DOHH2 (cell line): ENCODE data around the gene PKD1.

Experiments used
- H3F3A ChIP-seq: fragments of 200-600 bp; sonication (generic), shearing (Covaris generic); 2 replicates; pipeline ENCODE4 v1.6.0; 2016; ENCODE audit warnings: antibody characterized with exemption, mild to moderate bottlenecking; ENCODE audit not compliant: control insufficient read depth, insufficient read depth
- H3K27ac ChIP-seq: fragments of 200-600 bp; sonication (generic); 2 replicates; pipeline ENCODE4 v1.5.1; 2014; ENCODE audit warnings: low read depth, mild to moderate bottlenecking, low read length, moderate library complexity
- H3K27me3 ChIP-seq: fragments of 200-600 bp; sonication (generic); 2 replicates; pipeline ENCODE4 v1.6.1; 2014; ENCODE audit warnings: mild to moderate bottlenecking, low read length, mixed read lengths; ENCODE audit not compliant: control insufficient read depth
- H3K36me3 ChIP-seq: fragments of 200-600 bp; sonication (generic); 2 replicates; pipeline ENCODE4 v1.6.1; 2014; ENCODE audit warnings: mild to moderate bottlenecking, low read length, moderate library complexity, mixed read lengths; ENCODE audit not compliant: control insufficient read depth
- H3K4me1 ChIP-seq: fragments of 200-600 bp; sonication (generic); 2 replicates; pipeline ENCODE4 v1.6.1; 2014; ENCODE audit warnings: mild to moderate bottlenecking, low read length, mixed read lengths; ENCODE audit not compliant: control insufficient read depth
- H3K4me2 ChIP-seq: fragments of 200-600 bp; sonication (generic); 2 replicates; pipeline ENCODE4 v1.6.0; 2014; ENCODE audit warnings: mild to moderate bottlenecking, low read length, moderate library complexity
- H3K4me3 ChIP-seq: fragments of 200-600 bp; sonication (generic); 2 replicates; pipeline ENCODE4 v1.5.1; 2014; ENCODE audit warnings: mild to moderate bottlenecking, low read length, mixed read lengths
- H3K79me2 ChIP-seq: fragments of 200-600 bp; sonication (generic); 2 replicates; pipeline ENCODE4 v1.6.1; 2014; ENCODE audit warnings: mild to moderate bottlenecking, low read length, mixed read lengths; ENCODE audit not compliant: control insufficient read depth
- H3K9me2 ChIP-seq: fragments of 200-600 bp; sonication (generic); replicated peaks from 2 replicates; pipeline ENCODE4 v1.6.1; 2014; ENCODE audit warnings: mild to moderate bottlenecking, low read length, mixed read lengths; ENCODE audit not compliant: control insufficient read depth
- H3K9me3 ChIP-seq: fragments of 200-600 bp; sonication (generic); 2 replicates; pipeline ENCODE4 v1.6.1; 2014; ENCODE audit warnings: antibody characterized with exemption, low read length, mixed read lengths; ENCODE audit not compliant: control insufficient read depth, insufficient read depth
- H4K20me1 ChIP-seq: fragments of 200-600 bp; sonication (generic); 2 replicates; pipeline ENCODE4 v1.6.0; 2014; ENCODE audit warnings: low read depth, mild to moderate bottlenecking, antibody characterized with exemption, low read length, moderate library complexity; ENCODE audit not compliant: control insufficient read depth, insufficient read depth
- CTCF ChIP-seq: fragments of 200-600 bp; sonication (generic); IDR thresholded peaks from one replicate; pipeline ENCODE4 v1.5.1; 2014; ENCODE audit warnings: antibody characterized with exemption, mild to moderate bottlenecking, low read depth, low read length; ENCODE audit not compliant: poor library complexity, severe bottlenecking
- EZH2phosphoT487 ChIP-seq: fragments of 200-600 bp; sonication (generic); IDR thresholded peaks from 2 replicates; pipeline ENCODE4 v1.6.1; 2017; ENCODE audit warnings: borderline replicate concordance, mild to moderate bottlenecking, antibody characterized with exemption, low read length, moderate library complexity, mixed read lengths

The PKD1 gene

GRCh38 chr16:2088759-2089358, 46.8 kb downstream of the PKD1 start:
- Histone ChIP-seq H3K4me2 (no peak overlapping the region), H3K4me3 (no peak overlapping the region), H3K9me2 (no peaks in the 10 kb centered on the region), H3K9me3 (no peaks in the 10 kb centered on the region), H3F3A (no peaks in the 10 kb centered on the region), H3K36me3 (peaks cover 36% of the 10 kb centered on the region), H4K20me1 (no peaks in the 10 kb centered on the region), H3K4me1 (peaks cover 6% of the 10 kb centered on the region), H3K27me3 (no peaks in the 10 kb centered on the region), H3K79me2 (no peaks in the 10 kb centered on the region), H3K27ac (no peak overlapping the region)
- no peak for TF ChIP-seq CTCF
- no peak for TF ChIP-seq EZH2phosphoT487

GRCh38 chr16:2087748-2088631, 47.7 kb downstream of the PKD1 start:
- Histone ChIP-seq H3K36me3 (peaks cover 36% of the 10 kb centered on the region), H3K4me1 (peaks cover 6% of the 10 kb centered on the region), H4K20me1 (no peaks in the 10 kb centered on the region), H3K79me2 (no peaks in the 10 kb centered on the region), H3F3A (no peaks in the 10 kb centered on the region), H3K4me2 (no peak overlapping the region), H3K4me3 (no peak overlapping the region), H3K27ac (no peak overlapping the region), H3K9me3 (no peaks in the 10 kb centered on the region), H3K9me2 (no peaks in the 10 kb centered on the region), H3K27me3 (no peaks in the 10 kb centered on the region)
- no peak for TF ChIP-seq EZH2phosphoT487
- no peak for TF ChIP-seq CTCF

- H3K4me3 ChIP-seq = no peak overlapping the region
- no peaks in the 10 kb centered on the region for H3K27me3 ChIP-seq
- H3K36me3 ChIP-seq = peaks cover 39% of the 10 kb centered on the region
- H3K4me1 ChIP-seq = peaks cover 6% of the 10 kb centered on the region
- H3K9me3 ChIP-seq = no peaks in the 10 kb centered on the region
- H3K4me2 ChIP-seq = no peak overlapping the region
- no peaks in the 10 kb centered on the region for H3F3A ChIP-seq
- H4K20me1 ChIP-seq = no peaks in the 10 kb centered on the region
- H3K79me2 ChIP-seq = no peaks in the 10 kb centered on the region
- no peaks in the 10 kb centered on the region for H3K9me2 ChIP-seq
- H3K27ac ChIP-seq = no peak overlapping the region
- TF ChIP-seq CTCF (no peak), EZH2phosphoT487 (no peak)
Observed at GRCh38 chr16:2086812-2087747, 48.6 kb downstream of the PKD1 start.
